Neuronal stem cell (in vitro differentiated cells): ENCODE measurements around the gene GPATCH8.
"Not testable (repeated sequence)": the region's sequence is repeated elsewhere in the genome, so short reads cannot be mapped to it uniquely, and the experiment has no call there.

Experiments
- DNase-seq: peaks from one replicate; pipeline ENCODE4 v3.0.0-alpha.2; 2013; ENCODE audit warnings: low spot score
- H2AFZ ChIP-seq: one replicate; pipeline ENCODE4 v1.6.1; 2013; ENCODE audit warnings: mild to moderate bottlenecking, low read length, inconsistent platforms
- H2AK5ac ChIP-seq: 2 replicates; pipeline ENCODE4 v1.6.1; 2013; ENCODE audit warnings: low read depth, mild to moderate bottlenecking, inconsistent platforms, low read length, moderate library complexity, mixed read lengths
- H2BK120ac ChIP-seq: 2 replicates; pipeline ENCODE4 v1.6.1; 2013; ENCODE audit warnings: low read depth, mild to moderate bottlenecking, inconsistent platforms, low read length, moderate library complexity, mixed read lengths
- H2BK12ac ChIP-seq: one replicate; pipeline ENCODE4 v1.6.1; 2013; ENCODE audit warnings: low read length, inconsistent platforms
- H2BK15ac ChIP-seq: 2 replicates; pipeline ENCODE4 v1.6.1; 2013; ENCODE audit warnings: mild to moderate bottlenecking, low read length, inconsistent platforms, mixed read lengths
- H2BK5ac ChIP-seq: one replicate; pipeline ENCODE4 v1.6.1; 2013; ENCODE audit warnings: inconsistent platforms, mild to moderate bottlenecking, low read length, moderate library complexity
- H3K14ac ChIP-seq: one replicate; pipeline ENCODE4 v1.6.1; 2013; ENCODE audit warnings: low read length, inconsistent platforms
- H3K18ac ChIP-seq: 2 replicates; pipeline ENCODE4 v1.6.1; 2013; ENCODE audit warnings: low read length, inconsistent platforms
- H3K23ac ChIP-seq: 2 replicates; pipeline ENCODE4 v1.6.1; 2013; ENCODE audit warnings: low read depth, mild to moderate bottlenecking, mixed read lengths, low read length, inconsistent platforms; ENCODE audit not compliant: poor library complexity
- H3K27ac ChIP-seq: replicated peaks from 3 replicates; pipeline ENCODE4 v1.5.1; 2013; ENCODE audit warnings: low read length, inconsistent platforms
- H3K27me3 ChIP-seq, 3 experiments: 2 replicates each; pipeline ENCODE4 v1.6.1; 2013; ENCODE audit warnings: low read length in 3 of 3, mild to moderate bottlenecking in 2 of 3, inconsistent platforms in 1 of 3, low read depth in 1 of 3, mixed read lengths in 1 of 3, moderate library complexity in 1 of 3; ENCODE audit not compliant: control insufficient read depth in 3 of 3, insufficient read depth in 3 of 3
- H3K36me3 ChIP-seq, 2 donors: replicated peaks in 1 of 2; 2 replicates each; pipeline ENCODE4 v1.6.1; 2013; ENCODE audit warnings: low read length in 2 of 2; ENCODE audit not compliant: control insufficient read depth in 2 of 2, insufficient read depth in 2 of 2
- H3K4ac ChIP-seq: 2 replicates; pipeline ENCODE4 v1.6.1; 2013; ENCODE audit warnings: inconsistent platforms, mild to moderate bottlenecking, low read length, moderate library complexity
- H3K4me1 ChIP-seq, 2 donors: 1 replicate in 1 of 2; 2 replicates in 1 of 2; pipeline ENCODE4 v1.6.1; 2013; ENCODE audit warnings: low read length in 2 of 2, low read depth in 1 of 2; ENCODE audit not compliant: control insufficient read depth in 2 of 2, insufficient read depth in 1 of 2
- H3K4me2 ChIP-seq: one replicate; pipeline ENCODE4 v1.6.1; 2013; ENCODE audit warnings: mild to moderate bottlenecking, low read length, inconsistent platforms; ENCODE audit not compliant: insufficient read depth, poor library complexity, severe bottlenecking
- H3K4me3 ChIP-seq, 2 donors: 2 replicates each; pipeline ENCODE4 v1.5.1; 2013; ENCODE audit warnings: low read length in 2 of 2, mild to moderate bottlenecking in 2 of 2, inconsistent platforms in 1 of 2, moderate library complexity in 1 of 2
- H3K79me1 ChIP-seq: one replicate; pipeline ENCODE4 v1.6.1; 2013; ENCODE audit warnings: low read depth, mild to moderate bottlenecking, inconsistent platforms, low read length, moderate library complexity
- H3K9ac ChIP-seq: one replicate; pipeline ENCODE4 v1.6.1; 2013; ENCODE audit warnings: mild to moderate bottlenecking, low read depth, low read length, inconsistent platforms; ENCODE audit not compliant: poor library complexity
- H3K9me3 ChIP-seq, 2 donors: replicated peaks in 1 of 2; 2 replicates each; pipeline versions ENCODE3 to v1.6.1; 2013; ENCODE audit warnings: low read length in 2 of 2, mild to moderate bottlenecking in 2 of 2, inconsistent platforms in 1 of 2, low read depth in 1 of 2, mixed read lengths in 1 of 2, moderate library complexity in 1 of 2; ENCODE audit not compliant: control insufficient read depth in 2 of 2, insufficient read depth in 1 of 2
- H4K8ac ChIP-seq: one replicate; pipeline ENCODE4 v1.6.1; 2013; ENCODE audit warnings: low read depth, mild to moderate bottlenecking, inconsistent platforms, low read length, moderate library complexity
- H4K91ac ChIP-seq: one replicate; pipeline ENCODE4 v1.6.1; 2013; ENCODE audit warnings: low read length, low read depth, mild to moderate bottlenecking, inconsistent platforms; ENCODE audit not compliant: poor library complexity
- WGBS, 2 donors: extraction: QIAGEN DNeasy Blood & Tissue Kit; methylation state at CpG; one replicate each; pipeline ENCODE4 v1.1.7; 2013; ENCODE audit warnings: missing lambda C conversion rate in 2 of 2, mixed read lengths in 1 of 2; ENCODE audit not compliant: insufficient read length in 2 of 2, insufficient replicate concordance in 1 of 2; ENCODE audit errors: extremely low coverage in 2 of 2; 5-methylcytosine and 5-hydroxymethylcytosine counted together

GPATCH8 gene

DNA sequence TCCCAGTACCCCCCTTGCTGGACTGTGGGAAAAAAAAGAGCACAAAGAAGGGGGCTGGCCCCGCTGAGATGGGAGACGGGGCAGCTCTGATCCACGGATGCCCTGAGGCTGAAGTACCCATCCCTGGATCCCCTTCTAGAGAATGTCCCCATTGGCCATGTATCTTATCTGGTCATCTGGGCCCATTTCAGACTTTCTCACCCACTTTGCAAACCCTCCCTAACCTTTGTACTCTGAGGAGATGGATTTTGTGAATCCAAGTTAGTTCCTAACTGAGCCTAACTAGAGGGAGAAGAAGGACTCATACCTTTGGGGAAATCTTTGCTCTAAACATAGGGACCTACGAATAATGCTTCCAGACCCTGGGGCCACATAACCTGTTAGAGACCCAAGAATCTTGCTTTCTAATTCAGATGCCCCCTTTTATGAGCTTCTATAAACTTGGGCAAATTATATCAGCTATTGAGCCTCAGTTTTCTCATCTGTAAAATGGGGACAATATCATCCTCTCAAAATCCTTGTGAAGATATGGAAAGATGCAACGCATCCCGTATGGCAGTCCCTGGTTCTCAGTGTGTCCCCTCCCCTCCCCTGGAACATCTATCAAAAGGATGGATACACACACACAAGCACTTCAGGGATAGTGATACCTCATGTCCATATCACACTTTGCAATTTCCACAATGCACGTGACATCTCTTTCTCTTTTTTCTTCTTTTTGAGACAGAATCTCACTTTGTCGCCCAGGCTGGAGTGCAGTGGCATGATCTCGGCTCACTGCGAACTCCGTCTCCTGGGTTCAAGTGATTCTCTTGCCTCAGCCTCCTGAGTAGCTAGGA lies 37.3 kb upstream of the GPATCH8 start:
- no peaks in the 10 kb centered on the region for H3K27me3 ChIP-seq
- no peak overlapping the region for H2BK15ac ChIP-seq
- H3K14ac ChIP-seq = no peak overlapping the region
- peak overlapping the region; percentile 32 for H3K9ac ChIP-seq
- peak overlapping the region; percentile 28 for H3K4ac ChIP-seq
- H3K36me3 ChIP-seq = no peaks in the 10 kb centered on the region
- H3K23ac ChIP-seq = no peak overlapping the region
- no peak for DNase-seq
- H3K4me3 ChIP-seq = no peak overlapping the region
- H3K4me2 ChIP-seq = peak overlapping the region; percentile 45
- H2BK120ac ChIP-seq = peak overlapping the region; percentile 78
- peak overlapping the region; percentile 13 for H2AFZ ChIP-seq
- no peaks in the 10 kb centered on the region for H3K79me1 ChIP-seq
- no peaks in the 10 kb centered on the region for H3K9me3 ChIP-seq
- H3K4me1 ChIP-seq = peaks cover 50 to 59% of the 10 kb centered on the region in 2 donors
- no CpG with 5 or more reads among the region's 11 CpGs for WGBS, 2 donors
- no peak overlapping the region for H4K8ac ChIP-seq
- H2BK5ac ChIP-seq = peak overlapping the region; percentile 71
- no peak overlapping the region for H4K91ac ChIP-seq
- H2BK12ac ChIP-seq = no peak overlapping the region
- peak overlapping the region; percentile 33 for H2AK5ac ChIP-seq
- H3K18ac ChIP-seq = peak overlapping the region; percentile 81
- H3K27ac ChIP-seq = peak overlapping the region; percentile 94

DNA sequence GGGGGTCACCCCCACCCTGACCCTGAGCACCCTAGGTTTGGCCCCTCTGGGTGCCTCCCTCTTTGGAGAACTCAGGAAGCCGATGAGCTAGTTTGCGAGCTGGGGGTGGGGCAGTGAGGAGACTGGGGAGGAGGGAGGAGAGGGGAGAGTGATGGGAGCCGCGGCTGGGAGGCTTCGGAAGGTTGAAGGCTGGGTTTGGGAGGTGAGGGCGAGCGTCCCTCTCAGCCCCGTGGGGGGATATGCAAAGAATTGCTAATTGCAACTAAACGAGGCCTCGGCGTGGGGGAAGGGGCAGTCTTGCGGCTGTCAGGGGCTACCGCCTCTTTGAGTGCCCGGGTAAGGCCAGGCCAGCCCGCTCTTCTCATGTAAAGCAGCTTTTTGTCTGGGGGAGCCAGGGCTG lies 36.5 kb upstream of the GPATCH8 start:
- H2BK5ac ChIP-seq = no peak overlapping the region
- no peak overlapping the region for H3K4me3 ChIP-seq
- H3K9me3 ChIP-seq = no peaks in the 10 kb centered on the region
- H3K79me1 ChIP-seq = no peaks in the 10 kb centered on the region
- H2BK12ac ChIP-seq = no peak overlapping the region
- H3K18ac ChIP-seq = peak overlapping the region; percentile 44
- H2AFZ ChIP-seq = peak overlapping the region; percentile 13
- H3K14ac ChIP-seq = no peak overlapping the region
- no peak overlapping the region for H3K23ac ChIP-seq
- H3K4me2 ChIP-seq = peak overlapping the region; percentile 45
- no peak overlapping the region for H3K9ac ChIP-seq
- no peak overlapping the region for H4K8ac ChIP-seq
- H3K27me3 ChIP-seq = no peaks in the 10 kb centered on the region
- no peak overlapping the region for H2AK5ac ChIP-seq
- no CpG with 5 or more reads among the region's 15 CpGs for WGBS, 2 donors
- DNase-seq = peak; percentile 84
- H3K36me3 ChIP-seq = no peaks in the 10 kb centered on the region
- H2BK120ac ChIP-seq = no peak overlapping the region
- H3K4ac ChIP-seq = no peak overlapping the region
- H2BK15ac ChIP-seq = no peak overlapping the region
- no peak overlapping the region for H4K91ac ChIP-seq
- peak overlapping the region; percentile 94 for H3K27ac ChIP-seq
- peaks cover 47 to 56% of the 10 kb centered on the region in 2 donors for H3K4me1 ChIP-seq

- H2BK12ac ChIP-seq, DNase-seq, H3K18ac ChIP-seq, H3K14ac ChIP-seq, H4K91ac ChIP-seq, H2AFZ ChIP-seq, H2BK120ac ChIP-seq, H3K27me3 ChIP-seq, H4K8ac ChIP-seq, H3K23ac ChIP-seq, H3K4ac ChIP-seq, H3K4me3 ChIP-seq, H3K79me1 ChIP-seq, H3K27ac ChIP-seq, H3K9ac ChIP-seq, H3K9me3 ChIP-seq, H3K4me2 ChIP-seq, H3K36me3 ChIP-seq: not testable (repeated sequence)
- H2BK5ac ChIP-seq = peak overlapping the region; percentile 19
- peaks cover 42 to 43% of the 10 kb centered on the region in 2 donors for H3K4me1 ChIP-seq
- H2BK15ac ChIP-seq = peak overlapping the region; percentile 91
- peak overlapping the region; percentile 87 for H2AK5ac ChIP-seq
- no CpG with 5 or more reads among the region's 3 CpGs for WGBS, 2 donors
Observed at GRCh38 chr17:44537922-44538321, 34.7 kb upstream of the GPATCH8 start.

- no peaks in the 10 kb centered on the region for H3K9me3 ChIP-seq
- H3K79me1 ChIP-seq = no peaks in the 10 kb centered on the region
- H4K91ac ChIP-seq = no peak overlapping the region
- H3K4me3 ChIP-seq = peak overlapping the region in 1 of 2 donors; percentile 30
- no peak overlapping the region for H3K14ac ChIP-seq
- H3K9ac ChIP-seq = no peak overlapping the region
- no peak overlapping the region for H3K4ac ChIP-seq
- H2AFZ ChIP-seq = peak overlapping the region; percentile 76
- DNase-seq = no peak
- H3K23ac ChIP-seq = no peak overlapping the region
- H2BK5ac ChIP-seq = no peak overlapping the region
- H3K18ac ChIP-seq = peak overlapping the region; percentile 86
- no peak overlapping the region for H3K4me2 ChIP-seq
- H3K27ac ChIP-seq = peak overlapping the region; percentile 45
- no CpG with 5 or more reads among the region's 12 CpGs for WGBS, 2 donors
- H2BK15ac ChIP-seq = peak overlapping the region; percentile 65
- H3K27me3 ChIP-seq = no peaks in the 10 kb centered on the region
- H2AK5ac ChIP-seq = peak overlapping the region; percentile 23
- peak overlapping the region; percentile 20 for H4K8ac ChIP-seq
- peaks cover 27 to 28% of the 10 kb centered on the region in 2 donors for H3K4me1 ChIP-seq
- no peaks in the 10 kb centered on the region for H3K36me3 ChIP-seq
- H2BK120ac ChIP-seq = no peak overlapping the region
- peak overlapping the region; percentile 24 for H2BK12ac ChIP-seq
Observed at GRCh38 chr17:44536090-44536953, 33.1 kb upstream of the GPATCH8 start.
